Measurements from ENCODE around the gene IL33.

The IL33 gene

GRCh38 chr9:6301858-6302257 lies 86.3 kb downstream of the IL33 start:
- peaks cover 6% of the 10 kb centered on the region for H3K4me1 ChIP-seq (ENCODE audit: control insufficient read depth, insufficient read depth, low read length, unreplicated experiment)
- H3K4me3 ChIP-seq (ENCODE audit: low read depth, low read length) = no peak overlapping the region
- no peaks in the 10 kb centered on the region for H3K27me3 ChIP-seq (ENCODE audit: insufficient read depth, low read length)
- H3K27ac ChIP-seq (ENCODE audit: low read depth, low read length) = no peak overlapping the region
- no peak overlapping the region for H2AFZ ChIP-seq (ENCODE audit: low read length, unreplicated experiment)
- H3K36me3 ChIP-seq (ENCODE audit: insufficient read depth, low read length) = no peaks in the 10 kb centered on the region
- no peaks in the 10 kb centered on the region for H3K79me2 ChIP-seq (ENCODE audit: control insufficient read depth, insufficient read depth, low read length, unreplicated experiment)

DNA sequence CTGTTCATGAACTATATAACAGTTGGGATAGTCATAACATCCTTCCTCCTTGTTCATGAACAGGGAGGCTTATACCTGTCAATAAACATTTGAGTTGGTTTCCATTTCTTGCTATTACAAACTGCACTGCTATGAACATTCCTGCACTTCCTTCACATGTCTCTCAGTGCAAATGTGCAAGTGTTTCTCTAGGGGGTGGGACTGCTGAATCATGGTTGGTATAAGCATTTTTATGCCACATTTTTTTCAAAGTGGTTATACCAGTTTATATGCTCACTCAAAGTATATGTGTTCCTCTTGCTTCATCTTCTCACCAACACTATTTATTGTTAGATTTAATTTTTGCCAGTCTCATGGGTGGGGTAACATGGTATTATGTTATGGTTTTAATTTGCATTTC lies 86.8 kb downstream of the IL33 start:
- H2AFZ ChIP-seq (ENCODE audit: low read length, unreplicated experiment) = no peak overlapping the region
- H3K79me2 ChIP-seq (ENCODE audit: control insufficient read depth, insufficient read depth, low read length, unreplicated experiment) = no peaks in the 10 kb centered on the region
- H3K27ac ChIP-seq (ENCODE audit: low read depth, low read length) = no peak overlapping the region

GRCh38 chr9:6304232-6304631 lies 88.6 kb downstream of the IL33 start:
- H3K79me2 ChIP-seq (ENCODE audit: control insufficient read depth, insufficient read depth, low read length, unreplicated experiment) = no peaks in the 10 kb centered on the region
- no peak overlapping the region for H3K4me3 ChIP-seq (ENCODE audit: low read depth, low read length)
- no peaks in the 10 kb centered on the region for H3K36me3 ChIP-seq (ENCODE audit: insufficient read depth, low read length)
- no peak overlapping the region for H2AFZ ChIP-seq (ENCODE audit: low read length, unreplicated experiment)
- H3K27me3 ChIP-seq (ENCODE audit: insufficient read depth, low read length) = 0 out of 2 replicates have a peak, but pooled peaks cover 7% of the 10 kb centered on the region
- no peak overlapping the region for H3K27ac ChIP-seq (ENCODE audit: low read depth, low read length)
- peaks cover 6% of the 10 kb centered on the region for H3K4me1 ChIP-seq (ENCODE audit: control insufficient read depth, insufficient read depth, low read length, unreplicated experiment)

More for the DNA sequence above, 86.8 kb downstream of the IL33 start:
- no peaks in the 10 kb centered on the region for H3K27me3 ChIP-seq (ENCODE audit: insufficient read depth, low read length)
- H3K4me1 ChIP-seq (ENCODE audit: control insufficient read depth, insufficient read depth, low read length, unreplicated experiment) = peaks cover 6% of the 10 kb centered on the region
- no peaks in the 10 kb centered on the region for H3K36me3 ChIP-seq (ENCODE audit: insufficient read depth, low read length)
- no peak overlapping the region for H3K4me3 ChIP-seq (ENCODE audit: low read depth, low read length)

DNA sequence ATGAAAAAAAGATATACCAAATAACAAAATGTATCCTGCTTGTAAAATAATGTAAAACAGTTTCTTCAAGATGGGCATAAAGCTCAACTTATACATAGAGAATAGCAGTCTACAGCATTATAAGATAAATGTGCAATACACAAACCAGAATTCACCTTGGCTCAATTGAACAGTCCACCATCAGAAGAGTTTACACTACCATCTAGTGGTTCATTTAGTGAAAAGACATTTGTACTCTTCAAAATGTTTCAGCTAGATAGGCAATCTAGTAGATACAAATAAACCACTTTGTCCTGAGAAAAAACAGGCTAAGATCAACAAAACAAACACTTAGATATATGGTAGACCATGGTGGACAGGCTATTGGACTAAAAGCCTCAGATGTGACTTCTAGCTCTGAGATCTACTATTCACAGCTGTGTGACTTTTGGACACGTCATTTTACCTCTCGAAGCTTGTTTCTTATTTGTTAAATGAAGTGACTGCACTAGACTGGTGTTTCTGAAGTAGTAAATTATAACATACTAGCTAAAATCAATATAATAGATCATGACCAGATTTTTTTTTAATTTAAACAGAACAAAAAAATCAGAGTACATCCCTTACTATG lies 90.5 kb downstream of the IL33 start:
- Histone ChIP-seq H3K27me3 (ENCODE audit: insufficient read depth, low read length) (0 out of 2 replicates have a peak, but pooled peaks cover 9% of the 10 kb centered on the region), H3K4me3 (ENCODE audit: low read depth, low read length) (no peak overlapping the region), H3K4me1 (ENCODE audit: control insufficient read depth, insufficient read depth, low read length, unreplicated experiment) (peaks cover 6% of the 10 kb centered on the region), H3K79me2 (ENCODE audit: control insufficient read depth, insufficient read depth, low read length, unreplicated experiment) (no peaks in the 10 kb centered on the region), H3K27ac (ENCODE audit: low read depth, low read length) (no peak overlapping the region), H2AFZ (ENCODE audit: low read length, unreplicated experiment) (no peak overlapping the region), H3K36me3 (ENCODE audit: insufficient read depth, low read length) (no peaks in the 10 kb centered on the region)

Measured in ACC112 (cell line).